Liver (tissue), 9 donors: Measurements from ENCODE around the gene SLC13A2. TPM values are rescaled to one million over a fixed set of nuclear protein-coding genes. Genes with fewer than 3 reads are reported as not detected.

Source experiments
- DNase-seq: peaks from one replicate; pipeline ENCODE4 v3.0.0-alpha.2; 2017; ENCODE audit warnings: low spot score
- H3K27ac ChIP-seq, 2 donors: one replicate each; pipeline ENCODE4 v1.7.0; 2013; ENCODE audit warnings: inconsistent platforms in 2 of 2, low read length in 2 of 2, control low read depth in 1 of 2, low read depth in 1 of 2, mild to moderate bottlenecking in 1 of 2
- H3K27me3 ChIP-seq, 4 donors: one replicate each; pipeline versions ENCODE4 v1.6.1 to v1.7.0; 2013; ENCODE audit warnings: low read length in 3 of 4, inconsistent platforms in 1 of 4, mild to moderate bottlenecking in 1 of 4, moderate library complexity in 1 of 4; ENCODE audit not compliant: control insufficient read depth in 4 of 4, insufficient read depth in 4 of 4
- H3K36me3 ChIP-seq, 4 donors: one replicate each; pipeline versions ENCODE4 v1.6.1 to v1.7.0; 2013; ENCODE audit warnings: low read length in 3 of 4, mild to moderate bottlenecking in 3 of 4, low read depth in 1 of 4, moderate library complexity in 1 of 4; ENCODE audit not compliant: control insufficient read depth in 4 of 4, insufficient read depth in 3 of 4
- H3K4me1 ChIP-seq, 4 donors: one replicate each; pipeline versions ENCODE4 v1.6.1 to v1.7.0; 2013; ENCODE audit warnings: low read length in 3 of 4, mild to moderate bottlenecking in 3 of 4, moderate library complexity in 1 of 4; ENCODE audit not compliant: control insufficient read depth in 4 of 4, insufficient read depth in 4 of 4
- H3K4me3 ChIP-seq, 3 donors: one replicate each; pipeline versions ENCODE4 v1.6.1 to v1.7.0; 2013; ENCODE audit warnings: low read length in 3 of 3, control low read depth in 1 of 3, low read depth in 1 of 3, mild to moderate bottlenecking in 1 of 3
- H3K9ac ChIP-seq, 2 donors: one replicate each; pipeline ENCODE4 v1.7.0; 2013; ENCODE audit warnings: low read length in 2 of 2, mild to moderate bottlenecking in 2 of 2, moderate library complexity in 2 of 2, control low read depth in 1 of 2, low read depth in 1 of 2
- H3K9me3 ChIP-seq, 4 donors: one replicate each; pipeline versions ENCODE4 v1.6.1 to v1.7.0; 2013; ENCODE audit warnings: low read length in 3 of 4; ENCODE audit not compliant: control insufficient read depth in 4 of 4
- ATF3 ChIP-seq: IDR thresholded peaks from 2 replicates; pipeline ENCODE4 v1.6.1; 2016; ENCODE audit warnings: antibody characterized with exemption
- EGR1 ChIP-seq, 2 donors: IDR thresholded peaks; 2 replicates each; pipeline ENCODE4 v1.6.1; 2016 to 2018; ENCODE audit warnings: antibody characterized with exemption in 2 of 2, low read depth in 2 of 2
- FOXA1 ChIP-seq: IDR thresholded peaks from 2 replicates; pipeline ENCODE4 v1.6.1; 2016; ENCODE audit warnings: antibody characterized with exemption
- FOXA2 ChIP-seq: IDR thresholded peaks from 2 replicates; pipeline ENCODE4 v1.6.1; 2016; ENCODE audit warnings: antibody characterized with exemption
- GABPA ChIP-seq, 2 donors: IDR thresholded peaks in 1 of 2; conservative IDR thresholded peaks in 1 of 2; 2 replicates each; pipeline ENCODE4 v1.6.1; 2016; ENCODE audit warnings: antibody characterized with exemption in 2 of 2, mild to moderate bottlenecking in 1 of 2, moderate library complexity in 1 of 2
- HNF4A ChIP-seq, 2 donors: conservative IDR thresholded peaks; 2 replicates each; pipeline ENCODE4 v1.6.1; 2016; ENCODE audit warnings: antibody characterized with exemption in 2 of 2, mild to moderate bottlenecking in 2 of 2
- HNF4G ChIP-seq: IDR thresholded peaks from 2 replicates; pipeline ENCODE4 v1.6.1; 2016; ENCODE audit warnings: antibody characterized with exemption
- JUND ChIP-seq, 2 donors: IDR thresholded peaks; 2 replicates each; pipeline ENCODE4 v1.6.1; 2016; ENCODE audit warnings: antibody characterized with exemption in 2 of 2
- NR2F2 ChIP-seq: IDR thresholded peaks from 2 replicates; pipeline ENCODE4 v1.6.1; 2016; ENCODE audit warnings: antibody characterized with exemption
- RAD21 ChIP-seq, 2 donors: IDR thresholded peaks; 2 replicates each; pipeline ENCODE4 v1.6.1; 2016; ENCODE audit warnings: antibody characterized with exemption in 2 of 2, mild to moderate bottlenecking in 2 of 2
- REST ChIP-seq: IDR thresholded peaks from 2 replicates; pipeline ENCODE4 v1.6.1; 2016; ENCODE audit warnings: antibody characterized with exemption, mild to moderate bottlenecking
- RXRA ChIP-seq, 2 donors: IDR thresholded peaks; 2 replicates each; pipeline ENCODE4 v1.6.1; 2017 to 2018; ENCODE audit warnings: antibody characterized with exemption in 2 of 2, mild to moderate bottlenecking in 1 of 2
- SP1 ChIP-seq: IDR thresholded peaks from 2 replicates; pipeline ENCODE4 v1.6.1; 2018; ENCODE audit warnings: antibody characterized with exemption, mild to moderate bottlenecking
- TAF1 ChIP-seq: conservative IDR thresholded peaks from 2 replicates; pipeline ENCODE4 v1.6.1; 2016; ENCODE audit warnings: antibody characterized with exemption, mild to moderate bottlenecking
- YY1 ChIP-seq: IDR thresholded peaks from 2 replicates; pipeline ENCODE4 v1.6.1; 2016; ENCODE audit warnings: antibody characterized with exemption, mild to moderate bottlenecking
- WGBS: extraction: QIAGEN DNeasy Blood & Tissue Kit; methylation state at CpG from one replicate; pipeline ENCODE4 v1.1.7; 2013; 5-methylcytosine and 5-hydroxymethylcytosine counted together
- polyA plus RNA-seq, 2 donors: library from polyadenylated mRNA; stranded (reverse) in 1 of 2; unstranded in 1 of 2; fragments of 200-250 nt in 1 of 2; fragments of >200 nt in 1 of 2; fragmentation: Nextera tagmentation in 1 of 2; extraction: Ambion mirVana in 1 of 2; gene quantifications; one replicate each; pipeline versions ENCODE4 v1.2.1 to v1.2.3, GENCODE V29; 2013 to 2015
- total RNA-seq, 2 donors: library from RNA; depleted of rRNA; stranded (reverse); fragments of >200 nt; gene quantifications; one replicate each; pipeline ENCODE4 v1.2.3, GENCODE V29; 2014
- TF ChIP-seq, protein P1 (sequence below): IDR thresholded peaks from 2 replicates; pipeline ENCODE4 v1.6.1; 2016; ENCODE audit warnings: antibody characterized with exemption
- TF ChIP-seq, protein P2 (sequence below): IDR thresholded peaks from 2 replicates; pipeline ENCODE4 v1.6.1; 2016; ENCODE audit warnings: antibody characterized with exemption
- TF ChIP-seq, protein P3 (sequence below): fragments of 150-350 bp; IDR thresholded peaks from 2 replicates; pipeline ENCODE4 v1.5.1; 2017; ENCODE audit warnings: improper control_type of control experiment, low read depth, low read length; ENCODE audit not compliant: missing input control
- donor health status: healthy.
- donor health status: healthy.
- donor health status: healthy.
- donor health status: healthy.
- donor health status: healthy.

Gene SLC13A2
- total and polyA plus RNA-seq, 4 donors, result 0.10 to 0.52 (median 0.36) TPM

- no peak overlapping the region for H3K9ac ChIP-seq
- H3K27ac ChIP-seq, result no peak overlapping the region
- no peak for TF ChIP-seq JUND (IDR thresholded peaks at IDR 0.05)
- TF ChIP-seq SP1, result no peak
- TF ChIP-seq NR2F2, result no peak
- TF ChIP-seq, protein P1, sequence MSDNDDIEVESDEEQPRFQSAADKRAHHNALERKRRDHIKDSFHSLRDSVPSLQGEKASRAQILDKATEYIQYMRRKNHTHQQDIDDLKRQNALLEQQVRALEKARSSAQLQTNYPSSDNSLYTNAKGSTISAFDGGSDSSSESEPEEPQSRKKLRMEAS, result no peak
- TF ChIP-seq RAD21 (IDR thresholded peaks at IDR 0.05), result no peak
- TF ChIP-seq, protein P2, sequence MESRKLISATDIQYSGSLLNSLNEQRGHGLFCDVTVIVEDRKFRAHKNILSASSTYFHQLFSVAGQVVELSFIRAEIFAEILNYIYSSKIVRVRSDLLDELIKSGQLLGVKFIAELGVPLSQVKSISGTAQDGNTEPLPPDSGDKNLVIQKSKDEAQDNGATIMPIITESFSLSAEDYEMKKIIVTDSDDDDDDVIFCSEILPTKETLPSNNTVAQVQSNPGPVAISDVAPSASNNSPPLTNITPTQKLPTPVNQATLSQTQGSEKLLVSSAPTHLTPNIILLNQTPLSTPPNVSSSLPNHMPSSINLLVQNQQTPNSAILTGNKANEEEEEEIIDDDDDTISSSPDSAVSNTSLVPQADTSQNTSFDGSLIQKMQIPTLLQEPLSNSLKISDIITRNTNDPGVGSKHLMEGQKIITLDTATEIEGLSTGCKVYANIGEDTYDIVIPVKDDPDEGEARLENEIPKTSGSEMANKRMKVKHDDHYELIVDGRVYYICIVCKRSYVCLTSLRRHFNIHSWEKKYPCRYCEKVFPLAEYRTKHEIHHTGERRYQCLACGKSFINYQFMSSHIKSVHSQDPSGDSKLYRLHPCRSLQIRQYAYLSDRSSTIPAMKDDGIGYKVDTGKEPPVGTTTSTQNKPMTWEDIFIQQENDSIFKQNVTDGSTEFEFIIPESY, result no peak
- TF ChIP-seq, protein P3, sequence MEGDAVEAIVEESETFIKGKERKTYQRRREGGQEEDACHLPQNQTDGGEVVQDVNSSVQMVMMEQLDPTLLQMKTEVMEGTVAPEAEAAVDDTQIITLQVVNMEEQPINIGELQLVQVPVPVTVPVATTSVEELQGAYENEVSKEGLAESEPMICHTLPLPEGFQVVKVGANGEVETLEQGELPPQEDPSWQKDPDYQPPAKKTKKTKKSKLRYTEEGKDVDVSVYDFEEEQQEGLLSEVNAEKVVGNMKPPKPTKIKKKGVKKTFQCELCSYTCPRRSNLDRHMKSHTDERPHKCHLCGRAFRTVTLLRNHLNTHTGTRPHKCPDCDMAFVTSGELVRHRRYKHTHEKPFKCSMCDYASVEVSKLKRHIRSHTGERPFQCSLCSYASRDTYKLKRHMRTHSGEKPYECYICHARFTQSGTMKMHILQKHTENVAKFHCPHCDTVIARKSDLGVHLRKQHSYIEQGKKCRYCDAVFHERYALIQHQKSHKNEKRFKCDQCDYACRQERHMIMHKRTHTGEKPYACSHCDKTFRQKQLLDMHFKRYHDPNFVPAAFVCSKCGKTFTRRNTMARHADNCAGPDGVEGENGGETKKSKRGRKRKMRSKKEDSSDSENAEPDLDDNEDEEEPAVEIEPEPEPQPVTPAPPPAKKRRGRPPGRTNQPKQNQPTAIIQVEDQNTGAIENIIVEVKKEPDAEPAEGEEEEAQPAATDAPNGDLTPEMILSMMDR, result no peak
- no peak for TF ChIP-seq HNF4G
- no peak for TF ChIP-seq TAF1
- no peak for TF ChIP-seq GABPA (IDR thresholded peaks at IDR 0.05 in 1 of 2, conservative IDR thresholded peaks at IDR 0.05 in 1 of 2)
- TF ChIP-seq REST, result no peak
- no peak for TF ChIP-seq FOXA2
- no peak for TF ChIP-seq FOXA1
- no peak for TF ChIP-seq ATF3
- no peak for TF ChIP-seq RXRA (IDR thresholded peaks at IDR 0.05)
- TF ChIP-seq HNF4A (conservative IDR thresholded peaks at IDR 0.05), result no peak
- no peak for TF ChIP-seq EGR1 (IDR thresholded peaks at IDR 0.05; ENCODE audit: low read depth in 2 of 2)
- TF ChIP-seq YY1, result no peak
- no peaks in the 10 kb centered on the region for H3K36me3 ChIP-seq
- DNase-seq, result no peak
- no peak overlapping the region for H3K4me3 ChIP-seq
- H3K27me3 ChIP-seq, result no peaks in the 10 kb centered on the region
- WGBS, result 73% methylated on average over 9 of the region's 9 CpGs
- no peaks in the 10 kb centered on the region for H3K4me1 ChIP-seq
- H3K9me3 ChIP-seq, result no peaks in the 10 kb centered on the region
Measured at GRCh38 chr17:28499684-28500357, 26.4 kb downstream of the SLC13A2 start.
